Tibial nerve (tissue), 4 donors: Measurements from ENCODE around the gene TYRO3. TPM values are rescaled to one million over a fixed set of nuclear protein-coding genes. Genes with fewer than 3 reads are reported as not detected.
"Not testable (repeated sequence)": the region's sequence is repeated elsewhere in the genome, so short reads cannot be mapped to it uniquely, and the experiment has no call there.

Experiments
- DNase-seq, 2 donors: peaks; one replicate each; pipeline ENCODE4 v3.0.0-alpha.2; 2019; ENCODE audit warnings: low spot score in 2 of 2
- H3K27ac ChIP-seq, 4 donors: fragments of 200-600 bp; sonication (generic) in 3 of 4; one replicate each; pipeline ENCODE4 v1.5.1; 2017 to 2019; ENCODE audit warnings: mild to moderate bottlenecking in 1 of 4
- H3K27me3 ChIP-seq, 2 donors: fragments of 200-600 bp; sonication (generic) in 1 of 2; one replicate each; pipeline versions ENCODE4 v1.5.1 to v1.6.0; 2017 to 2019
- H3K36me3 ChIP-seq, 3 donors: fragments of 200-600 bp; sonication (generic); one replicate each; pipeline ENCODE4 v1.5.1; 2018 to 2019
- H3K4me1 ChIP-seq, 4 donors: fragments of 200-600 bp; sonication (generic) in 3 of 4; one replicate each; pipeline ENCODE4 v1.5.1; 2017 to 2019
- H3K4me3 ChIP-seq, 4 donors: fragments of 200-600 bp; sonication (generic) in 3 of 4; one replicate each; pipeline ENCODE4 v1.5.1; 2017 to 2019; ENCODE audit warnings: mild to moderate bottlenecking in 1 of 4, moderate library complexity in 1 of 4
- H3K9me3 ChIP-seq, 4 donors: fragments of 200-600 bp; sonication (generic) in 3 of 4; one replicate each; pipeline ENCODE4 v1.5.1; 2017 to 2019
- EP300 ChIP-seq, 2 donors: sonication (generic); formaldehyde crosslinking; IDR thresholded peaks; one replicate each; pipeline ENCODE4 v1.6.1; 2017; ENCODE audit warnings: antibody characterized with exemption in 2 of 2, mild to moderate bottlenecking in 1 of 2
- POLR2A ChIP-seq, 2 donors: fragments of 450-650 bp; IDR thresholded peaks; one replicate each; pipeline ENCODE4 v1.6.1; 2017; ENCODE audit warnings: antibody characterized with exemption in 2 of 2, mild to moderate bottlenecking in 2 of 2, moderate library complexity in 2 of 2
- WGBS, 2 donors: methylation state at CpG; one replicate each; pipeline ENCODE4 v1.1.5; 2018; 5-methylcytosine and 5-hydroxymethylcytosine counted together
- total RNA-seq, 4 donors: library from RNA; depleted of rRNA; stranded (reverse); fragments of >200 nt; gene quantifications; one replicate each; pipeline ENCODE4 v1.1.0, GENCODE V29; 2016
- TF ChIP-seq, protein P1 (sequence below), 5 experiments: fragments of 200-600 bp in 3 of 5; fragments of 450-650 bp in 2 of 5; sonication (generic) in 3 of 5; IDR thresholded peaks; one replicate each; pipeline ENCODE4 v1.5.1; 2016 to 2019; ENCODE audit warnings: antibody characterized with exemption in 5 of 5, mild to moderate bottlenecking in 3 of 5, moderate library complexity in 2 of 5

The TYRO3 gene
- total RNA-seq, 4 donors from 2014 or later = 21.0 to 28.5 (median 23.9) TPM

DNA sequence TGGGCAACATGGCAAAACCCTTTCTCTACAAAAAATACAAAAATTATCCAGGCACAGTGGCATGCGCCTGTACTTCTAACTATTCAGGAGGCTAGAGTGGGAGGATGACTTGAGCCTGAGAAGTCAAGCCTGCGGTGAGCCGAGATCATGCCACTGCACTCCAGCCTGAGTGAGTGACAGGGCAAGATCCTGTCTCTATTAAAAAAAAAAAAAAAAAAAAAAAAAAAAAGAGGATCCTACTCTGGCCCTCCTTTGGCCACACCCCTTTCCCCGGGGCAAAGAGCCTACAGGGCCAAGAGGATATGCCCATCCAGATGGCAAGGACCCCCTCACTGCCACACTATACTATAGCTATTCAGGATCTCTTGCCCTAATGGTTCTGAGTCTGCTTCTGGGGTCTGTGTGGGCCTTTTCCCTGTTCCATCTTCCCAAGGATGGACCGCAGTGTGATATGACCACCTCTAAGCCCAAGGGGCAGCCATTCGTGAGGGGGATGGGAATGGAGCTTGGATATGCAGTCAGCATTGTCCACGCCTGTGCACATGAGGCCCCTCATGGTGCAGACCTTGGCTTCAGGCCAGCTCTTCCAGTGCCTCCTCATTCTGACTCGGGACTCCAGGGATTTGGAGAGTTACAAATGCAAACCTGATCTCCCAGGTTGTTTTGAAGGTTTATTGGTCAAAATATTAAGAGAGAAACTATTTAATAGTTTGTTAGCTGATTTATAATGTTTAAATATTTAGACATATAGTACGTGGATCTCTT lies 7.3 kb downstream of the TYRO3 start:
- TF ChIP-seq EP300 (IDR thresholded peaks at IDR 0.05) (no peak), POLR2A (IDR thresholded peaks at IDR 0.05) (no peak)
- TF ChIP-seq, protein P1, sequence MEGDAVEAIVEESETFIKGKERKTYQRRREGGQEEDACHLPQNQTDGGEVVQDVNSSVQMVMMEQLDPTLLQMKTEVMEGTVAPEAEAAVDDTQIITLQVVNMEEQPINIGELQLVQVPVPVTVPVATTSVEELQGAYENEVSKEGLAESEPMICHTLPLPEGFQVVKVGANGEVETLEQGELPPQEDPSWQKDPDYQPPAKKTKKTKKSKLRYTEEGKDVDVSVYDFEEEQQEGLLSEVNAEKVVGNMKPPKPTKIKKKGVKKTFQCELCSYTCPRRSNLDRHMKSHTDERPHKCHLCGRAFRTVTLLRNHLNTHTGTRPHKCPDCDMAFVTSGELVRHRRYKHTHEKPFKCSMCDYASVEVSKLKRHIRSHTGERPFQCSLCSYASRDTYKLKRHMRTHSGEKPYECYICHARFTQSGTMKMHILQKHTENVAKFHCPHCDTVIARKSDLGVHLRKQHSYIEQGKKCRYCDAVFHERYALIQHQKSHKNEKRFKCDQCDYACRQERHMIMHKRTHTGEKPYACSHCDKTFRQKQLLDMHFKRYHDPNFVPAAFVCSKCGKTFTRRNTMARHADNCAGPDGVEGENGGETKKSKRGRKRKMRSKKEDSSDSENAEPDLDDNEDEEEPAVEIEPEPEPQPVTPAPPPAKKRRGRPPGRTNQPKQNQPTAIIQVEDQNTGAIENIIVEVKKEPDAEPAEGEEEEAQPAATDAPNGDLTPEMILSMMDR (IDR thresholded peaks at IDR 0.05) = no peak
- 70% methylated on average over 9 of the region's 9 CpGs for WGBS, 2 donors
- no peaks in the 10 kb centered on the region for H3K27me3 ChIP-seq
- H3K4me1 ChIP-seq = peaks cover 0 to 60% (median 11%) of the 10 kb centered on the region in 4 donors
- H3K9me3 ChIP-seq = no peaks in the 10 kb centered on the region
- H3K4me3 ChIP-seq = no peak overlapping the region
- DNase-seq = no peak
- H3K36me3 ChIP-seq = peaks cover 0 to 42% (median 0%) of the 10 kb centered on the region in 3 donors
- peak overlapping the region in 1 of 4 donors; percentile 24 for H3K27ac ChIP-seq

DNA sequence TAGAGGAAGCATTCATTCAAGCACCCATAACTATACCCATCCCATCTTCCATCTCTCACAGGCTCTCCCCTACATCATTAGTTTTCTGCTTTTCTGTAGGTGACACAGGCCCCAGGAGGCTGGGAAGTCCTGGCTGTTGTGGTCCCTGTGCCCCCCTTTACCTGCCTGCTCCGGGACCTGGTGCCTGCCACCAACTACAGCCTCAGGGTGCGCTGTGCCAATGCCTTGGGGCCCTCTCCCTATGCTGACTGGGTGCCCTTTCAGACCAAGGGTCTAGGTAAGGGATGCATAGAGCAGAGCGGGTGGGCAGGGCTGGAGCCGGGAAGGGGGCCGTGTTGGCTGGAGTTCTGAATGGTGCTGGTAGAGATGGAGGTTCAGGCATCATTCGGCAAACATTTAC lies 8.2 kb downstream of the TYRO3 start:
- no peak for TF ChIP-seq EP300 (IDR thresholded peaks at IDR 0.05)
- TF ChIP-seq, protein P1 (IDR thresholded peaks at IDR 0.05) = no peak
- no peak for TF ChIP-seq POLR2A (IDR thresholded peaks at IDR 0.05)
- Histone ChIP-seq H3K27ac (peak overlapping the region in 2 of 4 donors; percentile 54 to 61), H3K9me3 (no peaks in the 10 kb centered on the region), H3K4me3 (no peak overlapping the region), H3K36me3 (peaks cover 0 to 52% (median 0%) of the 10 kb centered on the region in 3 donors), H3K4me1 (peaks cover 0 to 50% (median 11%) of the 10 kb centered on the region in 4 donors), H3K27me3 (no peaks in the 10 kb centered on the region)
- no peak for DNase-seq
- WGBS, 2 donors = 94 to 98% methylated on average over 6 of the region's 6 CpGs

DNA sequence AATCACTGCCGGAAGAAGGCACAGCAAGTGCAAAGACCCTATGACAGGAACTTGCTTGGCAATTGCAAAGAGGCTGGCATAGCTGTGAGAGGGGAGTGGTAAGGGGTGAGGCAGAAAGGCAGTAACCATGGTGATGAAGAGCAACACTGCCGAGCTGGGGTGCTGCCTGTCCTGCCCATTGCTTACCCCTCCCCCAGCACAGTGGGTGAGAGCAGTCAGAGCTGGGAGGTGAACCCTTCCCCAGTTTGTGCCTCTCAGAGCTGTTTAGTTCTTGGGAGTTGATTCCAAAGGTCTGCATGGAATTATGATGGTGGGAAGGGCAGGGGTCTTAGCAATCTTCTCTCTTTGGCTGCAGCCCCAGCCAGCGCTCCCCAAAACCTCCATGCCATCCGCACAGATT lies 8.8 kb downstream of the TYRO3 start:
- peaks cover 0 to 58% (median 0%) of the 10 kb centered on the region in 3 donors for H3K36me3 ChIP-seq
- DNase-seq = no peak
- 48 to 73% methylated on average over 4 of the region's 4 CpGs for WGBS, 2 donors
- H3K9me3 ChIP-seq = no peaks in the 10 kb centered on the region
- H3K4me3 ChIP-seq = no peak overlapping the region
- H3K27ac ChIP-seq = peak overlapping the region; percentile 13 to 61 (median 52)
- H3K27me3 ChIP-seq = no peaks in the 10 kb centered on the region
- TF ChIP-seq, protein P1 (IDR thresholded peaks at IDR 0.05) = no peak
- no peak for TF ChIP-seq EP300 (IDR thresholded peaks at IDR 0.05)
- no peak for TF ChIP-seq POLR2A (IDR thresholded peaks at IDR 0.05)
- H3K4me1 ChIP-seq = peaks cover 0 to 44% (median 6%) of the 10 kb centered on the region in 4 donors

DNA sequence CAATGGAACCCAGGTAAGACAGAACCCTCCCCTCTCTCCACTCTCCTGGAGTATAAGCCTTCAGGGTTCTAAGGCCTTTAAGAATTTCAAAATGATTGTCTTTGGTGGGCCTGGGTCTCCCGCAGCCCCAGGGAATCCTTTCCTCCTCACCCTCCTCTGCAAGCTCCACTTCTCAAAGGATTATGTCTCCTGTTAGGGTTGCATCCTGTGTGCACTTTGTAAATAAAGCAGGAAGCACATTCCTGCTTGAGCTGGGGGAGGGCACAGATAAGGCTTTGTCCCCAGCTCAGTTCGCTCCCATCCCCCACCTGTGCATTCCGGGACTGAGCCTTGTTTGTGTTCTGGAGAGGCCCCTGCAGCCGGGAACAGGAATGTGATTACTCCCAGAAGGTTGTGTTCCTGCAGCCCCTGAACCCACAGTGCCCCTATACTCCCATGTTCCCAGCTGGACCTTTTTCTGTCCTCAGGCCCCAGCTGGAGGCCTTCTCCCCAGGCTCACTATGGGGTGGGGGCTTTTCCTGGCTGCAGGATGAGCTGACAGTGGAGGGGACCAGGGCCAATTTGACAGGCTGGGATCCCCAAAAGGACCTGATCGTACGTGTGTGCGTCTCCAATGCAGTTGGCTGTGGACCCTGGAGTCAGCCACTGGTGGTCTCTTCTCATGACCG lies 9.5 kb downstream of the TYRO3 start:
- Histone ChIP-seq H3K4me3 (no peak overlapping the region), H3K27me3 (no peaks in the 10 kb centered on the region), H3K27ac (peak overlapping the region; percentile 13 to 61 (median 52)), H3K4me1 (peaks cover 0 to 40% (median 5%) of the 10 kb centered on the region in 4 donors), H3K9me3 (no peaks in the 10 kb centered on the region), H3K36me3 (peaks cover 0 to 64% (median 0%) of the 10 kb centered on the region in 3 donors)
- WGBS, 2 donors = 62% methylated on average over 7 to 8 of the region's 8 CpGs
- DNase-seq = no peak
- TF ChIP-seq POLR2A (IDR thresholded peaks at IDR 0.05) = no peak
- TF ChIP-seq, protein P1 (IDR thresholded peaks at IDR 0.05) = no peak
- TF ChIP-seq EP300 (IDR thresholded peaks at IDR 0.05) = no peak

DNA sequence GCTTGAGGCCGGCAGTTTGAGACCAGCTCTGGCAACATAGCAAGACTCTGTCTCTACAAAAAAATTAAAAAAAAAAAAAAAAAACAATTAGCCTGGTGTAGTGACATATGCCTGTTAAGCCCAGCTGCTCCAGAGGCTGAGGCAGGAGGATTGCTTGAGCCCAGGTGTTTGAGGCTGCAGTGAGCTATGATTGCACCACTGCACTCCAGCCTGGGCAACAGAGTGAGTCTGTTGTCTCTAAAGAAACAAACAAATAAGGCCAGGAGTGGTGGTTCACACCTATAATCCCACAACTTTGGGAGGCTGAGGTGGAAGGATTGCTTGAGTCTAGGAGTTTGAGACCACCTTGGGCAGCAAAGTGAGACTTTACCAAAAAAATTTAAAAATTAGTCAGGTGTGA lies 10.2 kb downstream of the TYRO3 start:
- Histone ChIP-seq H3K4me1 (peaks cover 0 to 33% (median 5%) of the 10 kb centered on the region in 4 donors), H3K36me3 (peaks cover 0 to 68% (median 0%) of the 10 kb centered on the region in 3 donors), H3K27ac (peak overlapping the region in 3 of 4 donors; percentile 11 to 61 (median 50))
- H3K4me3 ChIP-seq, H3K9me3 ChIP-seq, H3K27me3 ChIP-seq, DNase-seq: not testable (repeated sequence)
- whole genome bisulfite sequencing, 2 donors = 64 to 76% methylated on average over 1 of the region's 1 CpG
